ENCODE data around the gene THTPA.

The THTPA gene

DNA sequence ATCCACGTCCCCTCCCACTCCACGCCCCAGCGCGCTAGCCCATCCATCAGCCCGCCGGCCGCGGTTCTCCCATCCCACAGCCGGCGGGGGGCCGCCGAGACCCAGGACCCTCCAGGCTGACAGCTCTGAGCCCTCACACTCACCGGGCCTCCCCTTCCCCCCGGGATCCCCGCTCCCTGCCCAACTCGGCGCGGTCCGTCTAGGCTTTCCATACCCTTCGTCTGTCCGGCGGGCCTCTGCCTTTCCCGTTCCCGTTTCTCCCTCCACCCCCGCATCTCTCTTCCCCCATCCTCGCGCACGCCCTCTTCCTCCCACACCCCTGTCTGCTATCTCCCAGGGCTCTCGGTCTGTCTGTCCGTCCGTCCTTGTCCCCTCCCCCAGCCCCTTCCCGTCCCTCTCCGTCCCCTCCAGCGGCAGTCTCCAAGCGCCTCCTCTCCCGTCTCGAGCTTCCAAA is 5.2 kb upstream of the THTPA start:
- no peak for DNase-seq (ENCODE audit: low read depth in 2 of 3, low spot score in 1 of 3)

DNA sequence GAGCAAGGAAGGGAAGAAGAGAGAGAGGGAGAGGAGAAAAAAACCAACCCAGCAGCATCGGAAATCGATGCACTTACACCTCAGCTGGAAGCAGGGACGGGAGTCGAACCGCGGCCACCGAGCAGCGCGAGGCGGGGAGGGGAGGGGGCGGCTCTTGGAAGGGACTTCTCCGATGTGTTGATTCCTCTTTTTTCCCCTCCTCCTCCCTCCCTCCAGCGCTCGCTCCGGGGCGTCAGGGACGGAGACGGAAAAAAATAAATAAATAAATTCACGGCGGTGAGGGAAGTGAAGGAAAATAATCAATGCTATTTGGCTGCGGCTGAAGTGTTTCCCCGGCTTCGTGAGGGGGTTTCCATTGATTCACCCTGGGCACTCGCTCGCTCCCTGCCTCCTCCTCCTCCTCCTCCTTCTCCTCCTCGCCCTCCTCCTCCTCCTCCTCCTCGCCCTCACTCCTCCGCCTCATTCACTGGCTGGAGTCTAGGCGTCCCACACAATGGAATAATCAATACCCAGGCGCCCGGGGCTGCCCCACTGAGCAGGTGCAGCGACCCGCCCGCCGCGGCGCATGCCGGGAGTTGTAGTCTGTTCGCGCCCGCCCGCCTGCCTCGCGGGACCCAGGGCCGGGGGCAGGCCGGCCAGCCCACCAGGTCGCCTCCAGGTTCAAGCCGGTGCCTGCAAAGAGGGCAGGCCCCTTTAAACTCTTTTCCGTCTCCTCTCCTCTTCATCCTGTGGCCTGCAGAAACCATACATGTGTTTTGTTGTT is 4.6 kb upstream of the THTPA start, which contains the start of gene ZFHX2:
Gene ZFHX2, minus strand, starts transcription at position 500 of the 763 bp plus-strand sequence. CDS start 16,440 bp downstream, outside the sequence.
- peak; percentile 64 to 78 (median 67) for DNase-seq (ENCODE audit: low read depth in 2 of 3, low spot score in 1 of 3)

DNA sequence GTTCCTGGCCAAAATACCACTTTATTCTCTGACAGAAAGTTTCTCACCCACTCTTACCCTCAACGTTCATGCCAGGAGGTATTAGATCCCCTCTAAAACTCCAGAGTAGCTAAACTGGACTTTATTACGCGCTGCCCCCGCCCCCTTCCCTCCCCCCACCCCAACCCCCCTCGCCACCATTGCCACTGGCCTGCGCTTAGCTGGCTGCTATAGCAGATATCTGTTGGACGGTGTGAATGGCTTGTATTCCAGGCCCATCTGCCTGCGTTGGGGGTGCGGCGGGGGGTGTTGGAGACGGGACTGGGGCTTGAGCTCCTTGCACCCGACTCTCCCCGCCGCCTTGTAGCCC is 564 bp upstream of the THTPA start:
- no peak for DNase-seq (ENCODE audit: low read depth in 2 of 3, low spot score in 1 of 3)

DNA sequence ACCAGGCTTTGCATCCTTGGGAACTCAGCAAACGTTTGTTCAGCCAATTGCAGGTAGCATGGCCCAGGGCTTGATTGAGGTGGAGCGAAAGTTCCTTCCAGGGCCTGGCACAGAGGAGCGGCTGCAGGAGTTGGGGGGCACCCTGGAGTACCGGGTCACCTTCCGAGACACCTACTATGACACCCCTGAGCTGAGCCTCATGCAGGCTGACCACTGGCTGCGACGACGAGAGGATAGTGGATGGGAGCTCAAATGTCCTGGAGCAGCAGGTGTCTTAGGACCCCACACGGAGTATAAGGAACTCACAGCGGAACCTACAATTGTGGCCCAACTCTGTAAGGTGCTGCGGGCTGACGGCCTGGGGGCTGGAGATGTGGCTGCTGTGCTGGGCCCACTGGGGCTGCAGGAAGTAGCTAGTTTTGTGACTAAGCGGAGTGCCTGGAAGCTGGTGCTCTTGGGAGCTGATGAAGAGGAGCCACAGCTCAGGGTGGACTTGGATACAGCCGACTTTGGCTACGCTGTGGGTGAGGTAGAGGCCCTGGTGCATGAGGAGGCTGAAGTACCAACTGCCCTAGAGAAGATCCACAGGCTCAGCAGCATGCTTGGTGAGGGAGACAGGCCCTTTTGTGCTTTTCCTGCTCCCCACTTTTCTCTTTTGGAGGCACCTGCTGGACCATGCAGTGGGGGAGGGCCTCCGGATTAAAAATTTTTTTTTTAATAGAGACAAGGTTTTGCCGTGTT is 799 bp downstream of the THTPA start:
- DNase-seq (ENCODE audit: low read depth in 2 of 3, low spot score in 1 of 3) = no peak

DNA sequence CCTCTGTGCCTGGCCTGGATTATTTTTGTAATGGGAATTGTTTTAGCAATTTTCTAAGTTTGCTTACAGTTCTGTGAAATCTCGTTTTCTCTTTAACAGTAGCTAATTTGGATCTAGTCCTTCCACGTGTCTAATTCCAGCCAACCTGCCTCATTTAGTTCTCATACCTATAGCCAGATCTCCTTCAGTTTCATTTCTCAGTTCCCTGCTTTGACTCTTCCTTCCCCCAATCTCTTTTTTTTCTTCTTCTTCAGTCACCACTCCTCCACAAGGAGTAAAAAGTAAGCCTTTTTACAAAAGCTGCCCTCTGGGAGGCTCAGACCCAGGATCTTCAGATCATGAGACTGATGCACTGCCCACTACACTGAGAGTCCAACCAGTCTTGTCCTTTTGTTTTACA is 1.4 kb downstream of the THTPA start:
- DNase-seq (ENCODE audit: low read depth in 2 of 3, low spot score in 1 of 3) = no peak

DNA sequence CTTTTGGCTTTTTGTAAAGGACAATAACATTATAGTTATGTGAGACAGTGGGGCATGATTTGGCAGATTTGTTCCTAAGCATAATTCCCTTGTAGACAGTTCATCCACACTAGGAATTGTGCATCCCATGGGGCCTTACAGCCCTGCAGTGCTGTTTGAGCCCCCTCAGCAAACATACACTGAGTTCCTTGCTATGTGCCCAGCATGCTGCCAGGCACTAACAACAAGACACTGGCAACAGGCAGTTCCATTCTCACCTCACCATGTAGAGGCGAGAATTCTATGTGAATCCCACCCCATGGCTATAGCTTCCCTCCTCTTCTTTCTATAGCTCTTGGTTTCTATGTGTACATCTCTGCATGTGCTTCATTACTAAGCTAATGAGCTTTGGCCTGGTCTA is 1.9 kb downstream of the THTPA start:
- DNase-seq (ENCODE audit: low read depth in 2 of 3, low spot score in 1 of 3) = no peak

DNA sequence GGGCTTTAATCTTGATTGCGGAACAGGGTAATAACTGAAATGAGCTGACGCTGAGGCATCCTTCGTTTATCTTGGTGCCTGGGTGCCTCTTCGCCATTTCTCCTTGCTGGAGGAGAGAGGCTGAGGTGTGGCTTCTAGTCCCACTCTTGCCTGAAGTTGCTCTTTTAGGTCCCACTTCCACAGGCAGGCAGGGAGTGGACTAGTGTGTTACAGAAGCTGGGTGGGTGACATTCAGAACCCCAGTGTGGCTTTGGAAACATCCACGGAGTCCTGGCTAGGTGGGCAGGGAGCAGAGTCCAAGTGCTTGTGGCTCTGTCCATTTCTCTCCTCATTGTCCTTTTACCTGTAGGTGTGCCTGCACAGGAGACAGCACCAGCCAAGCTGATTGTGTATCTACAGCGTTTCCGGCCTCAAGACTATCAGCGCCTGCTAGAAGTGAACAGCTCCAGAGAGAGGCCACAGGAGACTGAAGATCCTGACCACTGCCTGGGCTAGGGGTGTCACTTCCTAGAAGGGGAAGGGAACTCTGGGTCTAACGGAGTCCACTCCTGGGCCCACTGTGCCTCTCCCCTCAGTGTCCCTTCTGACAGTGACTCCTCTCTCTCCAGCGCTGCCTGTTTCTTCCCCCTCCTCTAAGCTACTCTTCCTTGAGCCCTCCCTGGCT is 2.4 kb downstream of the THTPA start:
- no peak for DNase-seq (ENCODE audit: low read depth in 2 of 3, low spot score in 1 of 3)

DNA sequence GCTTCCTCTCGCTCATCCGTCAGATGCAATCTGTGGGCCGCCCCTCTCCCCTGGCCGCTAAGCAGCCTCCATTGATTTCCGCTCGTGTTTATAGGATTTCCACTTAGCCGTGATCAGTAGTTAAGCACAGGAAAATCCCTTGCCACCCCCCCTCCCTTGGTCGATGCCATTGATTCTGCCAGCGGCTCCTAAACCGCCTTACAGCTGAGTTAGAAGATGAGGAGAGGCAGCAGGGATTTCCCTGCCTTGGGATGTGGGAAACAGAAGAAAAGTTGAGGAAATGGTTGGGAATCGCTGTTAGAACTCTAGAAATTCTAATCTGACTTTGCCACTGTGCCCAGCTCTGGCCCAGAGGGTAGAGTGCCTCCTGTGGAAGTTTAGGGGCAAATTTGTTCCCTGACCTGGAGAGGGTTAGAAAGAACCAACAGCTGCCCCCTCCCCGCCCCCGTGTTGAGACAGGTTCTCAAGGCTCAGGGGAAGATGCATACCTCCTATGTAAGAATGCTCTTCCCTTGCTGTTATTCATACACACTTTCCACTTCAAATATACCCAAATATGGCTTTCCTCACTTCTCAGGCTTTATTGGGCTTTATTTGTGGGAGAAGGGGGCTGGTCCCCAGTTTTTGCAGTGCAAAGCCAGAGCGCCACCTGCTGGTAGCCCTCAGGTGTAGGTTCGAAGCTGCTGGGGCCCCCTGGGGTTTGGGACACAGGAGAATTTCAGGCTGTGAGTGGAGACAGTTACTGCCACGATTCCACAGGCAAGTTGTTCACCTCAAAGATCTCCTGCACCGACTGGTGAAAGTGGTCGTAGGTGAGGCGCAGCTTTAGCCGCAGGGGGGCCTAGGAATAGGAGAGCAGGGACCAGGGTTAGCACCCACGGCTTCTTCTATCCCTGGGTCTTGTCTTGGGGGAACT is 3.2 kb downstream of the THTPA start:
- peak; percentile 42 to 63 (median 58) for DNase-seq (ENCODE audit: low read depth in 2 of 3, low spot score in 1 of 3)

DNA sequence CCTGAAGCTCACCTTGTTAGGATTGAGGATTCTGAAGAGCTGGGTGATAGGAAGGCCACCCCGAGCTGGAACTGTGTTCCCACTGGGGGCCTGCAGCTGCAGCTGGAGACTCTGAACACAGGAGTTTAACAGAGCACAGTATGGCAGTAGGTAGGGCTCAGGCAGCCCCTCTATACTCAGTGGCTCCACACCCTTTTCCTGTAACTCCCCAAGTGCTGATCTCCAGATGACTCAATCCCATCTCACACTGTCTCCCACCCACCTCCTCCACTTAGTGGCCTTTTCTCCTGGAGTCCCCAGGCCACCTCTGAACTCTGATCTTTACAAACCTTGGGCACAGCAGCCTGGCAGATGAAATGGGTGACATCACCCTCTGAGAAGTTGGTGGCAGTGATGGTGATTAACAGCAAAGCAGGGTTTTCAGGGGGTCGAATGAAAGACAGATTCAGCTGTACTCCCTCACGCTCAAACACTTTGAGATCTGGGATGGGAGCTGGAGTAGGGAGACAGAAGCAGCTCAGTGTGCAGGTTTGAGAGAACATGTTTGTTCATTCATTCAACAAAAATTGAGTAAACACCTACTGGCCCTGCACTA is 4.0 kb downstream of the THTPA start:
- DNase-seq (ENCODE audit: low read depth in 2 of 3, low spot score in 1 of 3) = no peak

DNA sequence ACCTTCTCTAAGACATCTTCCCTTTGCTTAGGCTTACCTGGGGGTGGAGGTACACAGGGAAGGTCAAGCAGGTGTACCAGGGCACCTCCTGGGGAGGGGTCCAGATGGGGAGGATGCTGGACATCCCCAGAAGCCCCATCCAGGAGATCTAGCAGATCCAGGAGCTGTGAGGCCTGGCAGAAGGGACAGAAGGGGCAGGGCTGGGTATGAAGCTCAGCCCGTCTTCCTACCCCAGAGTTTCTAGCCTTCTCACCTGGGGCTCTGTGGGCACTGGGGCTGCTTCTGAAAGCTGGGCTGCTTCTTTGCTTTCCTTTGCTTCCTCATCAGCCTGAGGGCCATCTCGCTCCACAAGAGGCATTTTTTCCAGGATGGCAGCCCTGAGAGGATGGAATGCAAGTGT is 5.2 kb downstream of the THTPA start:
- DNase-seq (ENCODE audit: low read depth in 2 of 3, low spot score in 1 of 3) = no peak

DNA sequence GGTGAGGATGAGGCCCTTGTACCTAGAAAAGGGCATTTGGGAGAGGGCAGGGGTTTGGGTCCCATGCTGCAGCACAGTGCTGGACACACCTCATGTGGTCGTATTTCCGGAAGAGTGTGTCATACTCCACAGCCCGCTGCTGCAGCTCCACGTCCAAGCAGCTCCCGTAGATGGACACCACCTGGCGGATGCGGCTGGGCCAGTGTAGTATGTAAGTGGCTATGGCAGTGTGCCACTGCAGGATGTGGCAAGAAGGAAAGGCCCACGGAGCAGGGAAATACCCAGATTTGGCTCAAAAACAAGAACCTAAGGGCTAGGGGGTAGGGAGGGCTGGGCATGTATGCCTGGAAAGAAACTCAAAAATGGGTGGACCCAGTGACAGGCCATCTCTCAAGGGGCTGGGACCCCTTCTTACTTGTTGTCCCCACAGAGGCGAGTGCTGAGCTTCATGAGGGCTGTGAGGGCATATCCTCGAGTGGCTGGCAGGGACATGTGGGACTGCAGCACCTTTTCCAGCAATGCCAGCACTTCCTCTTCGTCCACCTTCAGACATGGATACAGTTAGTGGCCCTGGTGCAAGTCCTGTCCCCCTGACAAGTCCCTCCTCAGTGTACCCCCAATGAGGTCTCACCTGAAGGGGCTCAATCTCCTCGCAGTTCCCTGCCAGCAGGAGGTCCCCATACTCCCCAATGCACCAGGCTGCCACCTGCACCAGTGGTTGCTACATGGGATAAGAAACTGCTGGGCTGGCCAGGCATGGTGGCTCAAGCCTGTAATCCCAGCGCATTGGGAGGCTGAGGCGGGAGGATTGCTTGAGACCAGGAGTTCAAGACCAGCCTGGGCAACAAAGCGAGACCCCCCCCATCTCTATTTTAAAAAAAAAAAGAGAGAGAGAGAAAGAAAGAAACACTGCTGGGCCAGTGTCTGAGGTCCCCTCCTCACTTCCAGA is 6.1 kb downstream of the THTPA start:
- no peak for DNase-seq (ENCODE audit: low read depth in 2 of 3, low spot score in 1 of 3)

DNA sequence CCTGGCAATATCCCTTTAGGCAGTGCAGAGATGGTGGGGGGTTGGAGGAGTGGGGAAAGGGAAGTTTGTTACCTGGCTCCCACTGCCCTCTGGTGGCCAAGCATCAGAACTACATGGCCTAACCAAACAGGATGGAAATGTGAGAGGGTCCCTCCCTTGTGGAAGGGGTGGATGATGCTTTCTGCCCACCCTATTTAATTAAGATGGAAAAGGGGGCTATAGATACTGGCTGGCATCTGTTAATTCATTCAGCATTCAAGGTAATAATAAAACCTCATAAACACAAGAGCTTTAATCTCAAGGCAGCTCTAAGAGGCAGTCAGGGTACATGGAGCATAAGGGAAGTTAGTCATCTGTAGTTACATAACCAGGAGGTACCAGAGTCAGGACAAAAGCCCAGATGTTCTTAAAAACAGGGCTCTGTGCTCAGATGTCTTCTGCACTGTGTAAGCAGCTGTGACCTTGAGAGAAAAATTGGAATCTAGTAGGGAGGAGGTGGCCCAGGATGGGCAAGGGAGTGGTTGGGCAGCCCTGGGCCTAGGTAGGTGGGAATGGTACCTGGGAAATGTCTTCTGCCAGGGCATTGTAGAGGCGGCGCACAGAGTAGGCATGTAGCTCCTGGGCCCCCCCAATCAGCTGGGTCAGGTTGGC is 6.9 kb downstream of the THTPA start:
- peak in 2 of 3 donors; percentile 42 to 54 for DNase-seq (ENCODE audit: low read depth in 2 of 3, low spot score in 1 of 3)

DNA sequence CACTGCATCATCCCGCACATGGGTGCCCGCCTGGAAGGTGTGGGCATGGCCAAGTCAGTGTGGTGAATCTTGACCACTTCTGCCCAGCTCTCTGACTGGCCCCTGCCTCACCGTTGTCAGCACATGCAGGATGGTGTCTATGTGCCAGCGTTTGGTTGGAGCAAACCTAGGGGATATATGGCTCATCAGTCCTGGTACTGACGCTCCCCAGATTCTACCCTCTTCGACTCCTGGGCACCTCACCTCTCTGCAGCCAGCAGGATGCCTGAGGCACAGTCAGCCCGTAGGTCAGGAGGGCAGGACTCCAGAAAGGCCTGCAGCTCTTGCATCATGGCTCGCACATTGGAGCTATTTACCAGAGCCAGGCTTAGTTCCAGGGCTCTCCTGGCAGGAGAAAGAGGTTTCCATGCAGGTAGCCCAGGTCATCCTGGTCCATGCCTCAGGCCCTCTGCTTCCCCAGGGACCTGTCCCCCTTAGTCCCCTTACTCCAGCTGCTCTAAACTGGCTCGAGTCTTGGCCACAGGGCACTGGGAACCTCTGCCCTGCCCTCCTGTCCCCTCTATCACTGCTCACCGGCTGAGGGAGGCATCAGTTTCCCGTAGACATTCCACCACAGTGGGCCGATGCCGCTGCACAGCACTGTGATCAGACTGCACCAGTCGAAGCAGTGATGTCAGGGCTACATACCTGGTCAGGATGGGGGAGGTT is 7.6 kb downstream of the THTPA start:
- DNase-seq (ENCODE audit: low read depth in 2 of 3, low spot score in 1 of 3) = no peak

DNA sequence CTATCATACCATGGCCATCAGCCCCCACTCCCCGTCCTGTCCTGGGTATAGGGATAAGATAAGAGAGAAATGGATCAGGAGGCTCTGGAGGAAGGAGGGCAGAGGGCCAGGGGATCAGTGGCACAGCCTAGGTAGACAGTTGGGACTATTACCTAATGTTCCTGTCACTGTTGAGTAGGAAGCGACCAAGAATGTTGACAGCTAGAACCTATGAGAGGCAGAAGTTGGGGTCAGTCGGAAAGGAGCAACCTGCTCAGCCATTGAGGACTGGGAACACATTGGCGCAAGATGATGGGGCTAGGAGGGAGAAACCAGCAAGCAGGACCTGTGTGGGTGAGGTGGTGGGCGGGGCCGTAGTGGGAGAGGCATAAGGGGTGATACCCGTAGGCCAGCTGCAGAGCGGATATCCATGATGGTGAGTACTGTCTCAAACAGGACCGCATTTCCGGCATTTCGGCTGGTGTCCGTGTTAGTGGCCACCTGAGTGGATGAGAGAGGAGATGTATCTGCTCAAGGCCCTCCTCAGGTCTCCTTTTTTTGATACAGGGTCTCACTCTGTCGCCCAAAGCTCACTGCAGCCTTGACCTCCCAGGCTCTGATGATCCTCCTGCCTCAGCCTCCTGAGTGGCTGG is 8.2 kb downstream of the THTPA start:
- DNase-seq (ENCODE audit: low read depth in 2 of 3, low spot score in 1 of 3) = no peak

DNA sequence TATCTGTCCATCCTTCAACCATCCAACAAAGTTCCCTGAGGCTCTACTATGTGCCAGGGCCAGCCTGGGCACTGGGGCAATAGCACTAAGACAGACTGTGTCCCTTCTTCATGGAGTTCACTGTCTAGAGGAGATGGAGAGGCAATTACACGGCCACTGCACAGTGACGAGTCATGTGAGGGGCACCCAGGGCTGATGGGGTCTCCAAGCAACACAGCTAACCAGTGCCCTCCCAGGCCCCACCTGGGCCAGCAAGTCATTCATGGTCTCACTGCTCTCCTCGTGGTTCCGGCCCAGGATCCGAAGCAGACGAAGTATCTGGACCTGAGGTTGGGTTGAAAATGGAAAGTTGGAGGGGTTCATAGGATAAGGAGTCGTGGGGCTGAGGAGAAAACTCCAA is 8.8 kb downstream of the THTPA start:
- no peak for DNase-seq (ENCODE audit: low read depth in 2 of 3, low spot score in 1 of 3)

DNA sequence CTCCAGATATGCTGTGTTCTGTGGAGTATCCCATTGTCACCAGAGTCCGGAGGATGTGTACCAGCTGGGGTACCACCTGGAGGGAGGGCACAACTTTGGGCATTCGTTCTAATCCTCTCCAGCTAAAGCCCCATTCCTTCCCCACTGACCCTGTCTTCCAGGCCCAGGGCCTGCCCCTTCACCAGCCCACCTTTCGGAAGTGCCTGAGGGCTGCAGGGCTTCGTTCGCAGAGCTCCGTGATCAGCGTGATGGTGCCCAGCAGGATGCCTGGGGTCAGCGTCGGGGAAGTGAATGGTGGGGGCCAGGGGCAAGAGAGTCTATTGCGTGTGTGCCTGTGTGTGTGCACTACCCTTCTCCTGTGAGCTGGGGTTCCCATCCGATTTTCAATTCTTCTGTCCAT is 9.6 kb downstream of the THTPA start:
- DNase-seq (ENCODE audit: low read depth in 2 of 3, low spot score in 1 of 3) = no peak

DNA sequence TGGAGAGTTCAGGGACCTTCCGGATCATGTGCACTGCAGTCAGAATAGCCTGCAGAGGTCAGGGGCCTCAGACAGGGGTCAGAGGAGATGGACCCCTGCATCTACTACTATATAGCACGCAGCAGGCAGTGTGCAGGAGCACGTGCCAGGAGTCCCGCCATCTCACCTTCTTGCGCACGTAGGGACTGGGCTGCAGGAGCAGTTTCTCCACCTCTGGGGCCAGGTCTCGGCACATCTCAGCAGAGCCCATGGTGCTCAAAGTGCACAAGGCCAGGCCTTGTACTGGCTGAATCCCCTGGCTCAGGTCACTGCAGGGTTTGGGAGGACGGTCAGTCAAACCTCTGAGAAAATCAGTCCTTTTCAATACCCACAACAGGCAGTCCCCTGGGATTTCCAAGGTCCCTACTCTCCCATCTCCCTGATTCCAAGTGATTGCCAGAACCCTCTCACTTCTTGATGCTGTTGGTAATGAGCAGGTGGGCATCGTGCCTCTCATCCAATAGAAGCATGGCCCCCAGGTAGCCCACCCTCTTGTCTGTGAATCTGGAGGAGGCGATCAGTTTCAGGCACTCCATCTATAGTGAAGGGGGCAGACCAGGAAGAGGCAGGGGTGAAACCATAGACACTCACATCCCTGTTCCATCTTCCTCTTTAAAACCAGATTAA is 10.2 kb downstream of the THTPA start:
- DNase-seq (ENCODE audit: low read depth in 2 of 3, low spot score in 1 of 3) = no peak
